Subcutaneous abdominal adipose tissue (tissue), 5 donors: ENCODE measurements around the gene MYL3.

Experiments
- H3K27ac ChIP-seq: one replicate; pipeline ENCODE4 v1.7.0; 2013; ENCODE audit warnings: low read depth, mild to moderate bottlenecking, inconsistent platforms, low read length, moderate library complexity
- H3K27me3 ChIP-seq, 5 donors: one replicate each; pipeline ENCODE4 v1.7.0; 2013; ENCODE audit warnings: low read length in 5 of 5, inconsistent platforms in 1 of 5; ENCODE audit not compliant: control insufficient read depth in 5 of 5, insufficient read depth in 4 of 5
- H3K36me3 ChIP-seq, 5 donors: one replicate each; pipeline ENCODE4 v1.7.0; 2013; ENCODE audit warnings: low read length in 5 of 5; ENCODE audit not compliant: control insufficient read depth in 5 of 5, insufficient read depth in 5 of 5
- H3K4me1 ChIP-seq, 5 donors: one replicate each; pipeline ENCODE4 v1.7.0; 2013; ENCODE audit warnings: low read length in 5 of 5, mild to moderate bottlenecking in 3 of 5, moderate library complexity in 1 of 5; ENCODE audit not compliant: control insufficient read depth in 5 of 5, insufficient read depth in 5 of 5
- H3K4me3 ChIP-seq, 5 donors: one replicate each; pipeline ENCODE4 v1.7.0; 2013; ENCODE audit warnings: low read length in 5 of 5, low read depth in 1 of 5
- H3K9ac ChIP-seq, 5 donors: one replicate each; pipeline ENCODE4 v1.7.0; 2013; ENCODE audit warnings: low read length in 5 of 5, mild to moderate bottlenecking in 4 of 5, moderate library complexity in 3 of 5
- H3K9me3 ChIP-seq, 5 donors: one replicate each; pipeline ENCODE4 v1.7.0; 2013; ENCODE audit warnings: low read length in 5 of 5; ENCODE audit not compliant: control insufficient read depth in 5 of 5
- donor health status: healthy.
- donor health status: healthy.
- donor health status: healthy.
- donor health status: healthy.
- donor health status: healthy.

The MYL3 gene

GRCh38 chr3:46852334-46852720 is 10.9 kb downstream of the MYL3 start:
- Histone ChIP-seq H3K4me1 (peaks cover 0 to 39% (median 36%) of the 10 kb centered on the region in 5 donors), H3K4me3 (no peak overlapping the region), H3K9me3 (no peaks in the 10 kb centered on the region), H3K27ac (no peak overlapping the region), H3K27me3 (no peaks in the 10 kb centered on the region), H3K36me3 (no peaks in the 10 kb centered on the region), H3K9ac (no peak overlapping the region)

GRCh38 chr3:46851364-46852333 is 11.6 kb downstream of the MYL3 start:
- Histone ChIP-seq H3K9me3 (no peaks in the 10 kb centered on the region), H3K4me1 (peaks cover 1 to 39% (median 31%) of the 10 kb centered on the region in 5 donors), H3K27me3 (no peaks in the 10 kb centered on the region), H3K36me3 (no peaks in the 10 kb centered on the region), H3K27ac (no peak overlapping the region), H3K9ac (no peak overlapping the region), H3K4me3 (no peak overlapping the region)

GRCh38 chr3:46850468-46850779 is 12.8 kb downstream of the MYL3 start:
- no peaks in the 10 kb centered on the region for H3K27me3 ChIP-seq
- no peaks in the 10 kb centered on the region for H3K9me3 ChIP-seq
- no peak overlapping the region for H3K4me3 ChIP-seq
- no peak overlapping the region for H3K27ac ChIP-seq
- H3K4me1 ChIP-seq: peaks cover 3 to 44% (median 35%) of the 10 kb centered on the region in 5 donors
- no peak overlapping the region for H3K9ac ChIP-seq
- H3K36me3 ChIP-seq: no peaks in the 10 kb centered on the region

GRCh38 chr3:46849686-46850467 is 13.4 kb downstream of the MYL3 start:
- Histone ChIP-seq H3K4me1 (peaks cover 6 to 50% (median 41%) of the 10 kb centered on the region in 5 donors), H3K4me3 (no peak overlapping the region), H3K36me3 (no peaks in the 10 kb centered on the region), H3K9ac (peak overlapping the region in 1 of 5 donors; percentile 44), H3K27me3 (no peaks in the 10 kb centered on the region), H3K27ac (no peak overlapping the region), H3K9me3 (no peaks in the 10 kb centered on the region)

GRCh38 chr3:46849045-46849631 is 14.1 kb downstream of the MYL3 start:
- Histone ChIP-seq H3K4me1 (peaks cover 6 to 50% (median 42%) of the 10 kb centered on the region in 5 donors), H3K4me3 (no peak overlapping the region), H3K9me3 (no peaks in the 10 kb centered on the region), H3K27me3 (no peaks in the 10 kb centered on the region), H3K27ac (no peak overlapping the region), H3K9ac (peak overlapping the region in 1 of 5 donors; percentile 44), H3K36me3 (no peaks in the 10 kb centered on the region)

- Histone ChIP-seq H3K9me3 (no peaks in the 10 kb centered on the region), H3K27ac (no peak overlapping the region), H3K36me3 (no peaks in the 10 kb centered on the region), H3K9ac (no peak overlapping the region), H3K4me1 (peaks cover 6 to 50% (median 42%) of the 10 kb centered on the region in 5 donors), H3K27me3 (no peaks in the 10 kb centered on the region), H3K4me3 (no peak overlapping the region)
Observed at GRCh38 chr3:46848271-46849044, 14.8 kb downstream of the MYL3 start.

GRCh38 chr3:46847744-46848143 is 15.5 kb downstream of the MYL3 start:
- no peaks in the 10 kb centered on the region for H3K27me3 ChIP-seq
- no peak overlapping the region for H3K9ac ChIP-seq
- no peak overlapping the region for H3K27ac ChIP-seq
- peaks cover 0 to 4% (median 0%) of the 10 kb centered on the region in 5 donors for H3K9me3 ChIP-seq
- no peaks in the 10 kb centered on the region for H3K36me3 ChIP-seq
- H3K4me3 ChIP-seq: no peak overlapping the region
- H3K4me1 ChIP-seq: peaks cover 6 to 50% (median 42%) of the 10 kb centered on the region in 5 donors

- no peak overlapping the region for H3K27ac ChIP-seq
Observed at GRCh38 chr3:46846624-46847542, 16.4 kb downstream of the MYL3 start.

More at GRCh38 chr3:46846624-46847542, 16.4 kb downstream of the MYL3 start:
- H3K36me3 ChIP-seq: no peaks in the 10 kb centered on the region
- peaks cover 0 to 9% (median 2%) of the 10 kb centered on the region in 5 donors for H3K9me3 ChIP-seq
- peak overlapping the region in 3 of 5 donors; percentile 63 to 69 (median 65) for H3K4me3 ChIP-seq
- H3K27me3 ChIP-seq: no peaks in the 10 kb centered on the region
- H3K9ac ChIP-seq: peak overlapping the region in 4 of 5 donors; percentile 56 to 84 (median 69)
- peaks cover 6 to 50% (median 42%) of the 10 kb centered on the region in 5 donors for H3K4me1 ChIP-seq
